ENCODE measurements around the gene IL1RAP.

The IL1RAP gene

GRCh38 chr3:190608850-190609589 lies 95.1 kb downstream of the IL1RAP start:
- TF ChIP-seq POLR2A (IDR thresholded peaks at IDR 0.05; ENCODE audit: extremely low read depth, insufficient read length) (no peak), MAX (IDR thresholded peaks at IDR 0.05; ENCODE audit: low read depth, low read length) (no peak), CTCF (IDR thresholded peaks at IDR 0.05; ENCODE audit: low read depth, low read length) (no peak), MYC (IDR thresholded peaks at IDR 0.05; ENCODE audit: low read depth, low read length) (no peak)
- no peak for DNase-seq (ENCODE audit: low read depth)

GRCh38 chr3:190614226-190615059 lies 100.6 kb downstream of the IL1RAP start:
- no peak for DNase-seq (ENCODE audit: low read depth)
- H3K4me3 ChIP-seq (ENCODE audit: low read depth, low read length): no peak overlapping the region
- no peak for TF ChIP-seq MAX (IDR thresholded peaks at IDR 0.05; ENCODE audit: low read depth, low read length)
- TF ChIP-seq POLR2A (IDR thresholded peaks at IDR 0.05; ENCODE audit: extremely low read depth, insufficient read length): no peak
- TF ChIP-seq MYC (IDR thresholded peaks at IDR 0.05; ENCODE audit: low read depth, low read length): no peak
- TF ChIP-seq CTCF (IDR thresholded peaks at IDR 0.05; ENCODE audit: low read depth, low read length): no peak

More at GRCh38 chr3:190608850-190609589, 95.1 kb downstream of the IL1RAP start:
- no peak overlapping the region for H3K4me3 ChIP-seq (ENCODE audit: low read depth, low read length)

GRCh38 chr3:190615060-190615384 lies 101.1 kb downstream of the IL1RAP start:
- no peak for TF ChIP-seq MAX (IDR thresholded peaks at IDR 0.05; ENCODE audit: low read depth, low read length)
- no peak for TF ChIP-seq CTCF (IDR thresholded peaks at IDR 0.05; ENCODE audit: low read depth, low read length)
- TF ChIP-seq POLR2A (IDR thresholded peaks at IDR 0.05; ENCODE audit: extremely low read depth, insufficient read length): no peak
- no peak for TF ChIP-seq MYC (IDR thresholded peaks at IDR 0.05; ENCODE audit: low read depth, low read length)
- H3K4me3 ChIP-seq (ENCODE audit: low read depth, low read length): no peak overlapping the region
- DNase-seq (ENCODE audit: low read depth): no peak

GRCh38 chr3:190615607-190616006 lies 101.7 kb downstream of the IL1RAP start:
- no peak for DNase-seq (ENCODE audit: low read depth)
- no peak overlapping the region for H3K4me3 ChIP-seq (ENCODE audit: low read depth, low read length)
- no peak for TF ChIP-seq CTCF (IDR thresholded peaks at IDR 0.05; ENCODE audit: low read depth, low read length)
- TF ChIP-seq MYC (IDR thresholded peaks at IDR 0.05; ENCODE audit: low read depth, low read length): no peak
- TF ChIP-seq MAX (IDR thresholded peaks at IDR 0.05; ENCODE audit: low read depth, low read length): no peak
- TF ChIP-seq POLR2A (IDR thresholded peaks at IDR 0.05; ENCODE audit: extremely low read depth, insufficient read length): no peak

- no peak for TF ChIP-seq MYC (IDR thresholded peaks at IDR 0.05; ENCODE audit: low read depth, low read length)
- no peak for TF ChIP-seq POLR2A (IDR thresholded peaks at IDR 0.05; ENCODE audit: extremely low read depth, insufficient read length)
- TF ChIP-seq CTCF (IDR thresholded peaks at IDR 0.05; ENCODE audit: low read depth, low read length): no peak
- no peak for TF ChIP-seq MAX (IDR thresholded peaks at IDR 0.05; ENCODE audit: low read depth, low read length)
- H3K4me3 ChIP-seq (ENCODE audit: low read depth, low read length): no peak overlapping the region
- DNase-seq (ENCODE audit: low read depth): peak; percentile 76
Measured at GRCh38 chr3:190616637-190617036, 102.8 kb downstream of the IL1RAP start.
